Right renal cortex interstitium (tissue), 3 donors: Measurements from ENCODE around the gene RAB11FIP3. TPM values are rescaled to one million over a fixed set of nuclear protein-coding genes. Genes with fewer than 3 reads are reported as not detected.
"Not testable (repeated sequence)": the region's sequence is repeated elsewhere in the genome, so short reads cannot be mapped to it uniquely, and the experiment has no call there.

Experiments used
- DNase-seq, 3 donors: peaks; one replicate each; pipeline ENCODE4 v3.0.0-alpha.2; 2013; ENCODE audit warnings: low read depth in 3 of 3, low spot score in 2 of 3
- polyA plus RNA-seq, 3 donors: library from polyadenylated mRNA; unstranded; fragments of 120-200 nt; gene quantifications; one replicate each; pipeline ENCODE4 v1.2.1, GENCODE V29; 2013; ENCODE audit not compliant: insufficient read length in 3 of 3

Gene RAB11FIP3
- polyA plus RNA-seq, 3 donors = 65.2 to 95.2 (median 81.0) TPM

- no peak for DNase-seq
Measured at GRCh38 chr16:491220-491919, 65.9 kb downstream of the RAB11FIP3 start.

DNA sequence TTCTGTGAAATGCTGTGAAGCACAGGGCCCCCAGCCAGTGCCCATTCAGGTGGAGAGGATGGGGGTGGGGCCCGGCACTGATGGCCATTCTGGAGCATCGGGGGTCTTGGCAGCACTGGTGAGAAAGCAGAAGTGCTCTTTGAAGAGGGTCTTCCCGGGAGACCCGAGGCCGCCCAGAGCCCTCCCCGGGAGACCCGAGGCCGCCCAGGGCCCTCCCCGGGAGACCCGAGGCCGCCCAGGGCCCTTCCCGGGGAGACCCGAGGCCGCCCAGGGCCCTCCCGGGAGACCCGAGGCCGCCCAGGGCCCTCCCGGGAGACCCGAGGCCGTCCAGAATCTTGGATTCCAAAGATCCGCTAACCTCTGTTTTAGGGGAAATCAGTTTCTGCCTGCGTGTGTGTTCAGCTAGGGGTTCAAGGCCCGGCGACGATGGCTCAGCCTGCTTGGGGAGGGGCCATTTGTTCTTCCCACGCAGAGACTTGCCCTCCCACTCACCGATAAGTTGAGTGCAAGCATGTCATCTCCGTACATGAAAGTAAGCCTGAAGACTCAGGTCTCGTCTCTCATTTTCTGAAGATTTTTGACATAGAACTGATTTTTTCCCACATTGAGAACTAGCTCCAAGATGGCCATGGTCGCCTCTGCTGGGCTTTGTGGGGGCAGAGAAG lies 66.9 kb downstream of the RAB11FIP3 start:
- DNase-seq = no peak

GRCh38 chr16:494676-495075 lies 69.2 kb downstream of the RAB11FIP3 start:
- DNase-seq = not testable (repeated sequence)

DNA sequence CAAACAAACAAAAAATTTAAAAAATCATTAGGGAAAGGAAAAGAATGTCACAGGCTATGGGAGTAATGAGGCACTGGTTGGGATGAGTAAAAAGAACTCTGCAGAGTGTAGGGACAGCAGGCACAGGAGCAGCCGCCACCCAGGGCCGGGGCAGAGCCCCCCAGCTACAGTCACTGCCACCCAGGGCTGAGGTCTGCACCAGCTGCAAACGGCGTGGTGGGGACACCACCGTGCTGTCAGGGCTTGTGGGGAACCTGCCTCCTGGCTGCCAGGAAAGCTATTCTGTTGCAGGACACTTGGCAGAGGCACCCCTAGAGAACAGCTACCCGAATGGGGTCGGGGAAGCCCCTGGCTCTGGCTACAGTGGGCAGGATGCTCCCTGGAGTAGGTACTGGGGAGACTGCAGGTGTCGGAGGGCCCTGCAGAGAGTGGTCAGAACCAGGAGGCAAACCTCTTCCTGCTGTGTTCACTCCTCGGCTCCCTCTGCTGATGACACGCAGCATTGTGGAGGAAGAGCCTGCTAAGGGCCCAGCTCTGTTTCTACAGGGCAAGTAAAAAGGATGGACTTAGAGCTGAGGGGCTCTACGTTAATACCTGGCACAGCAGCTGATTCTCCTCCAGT lies 69.8 kb downstream of the RAB11FIP3 start:
- DNase-seq = no peak

- no peak for DNase-seq
Measured at GRCh38 chr16:496097-496886, 70.8 kb downstream of the RAB11FIP3 start.

DNA sequence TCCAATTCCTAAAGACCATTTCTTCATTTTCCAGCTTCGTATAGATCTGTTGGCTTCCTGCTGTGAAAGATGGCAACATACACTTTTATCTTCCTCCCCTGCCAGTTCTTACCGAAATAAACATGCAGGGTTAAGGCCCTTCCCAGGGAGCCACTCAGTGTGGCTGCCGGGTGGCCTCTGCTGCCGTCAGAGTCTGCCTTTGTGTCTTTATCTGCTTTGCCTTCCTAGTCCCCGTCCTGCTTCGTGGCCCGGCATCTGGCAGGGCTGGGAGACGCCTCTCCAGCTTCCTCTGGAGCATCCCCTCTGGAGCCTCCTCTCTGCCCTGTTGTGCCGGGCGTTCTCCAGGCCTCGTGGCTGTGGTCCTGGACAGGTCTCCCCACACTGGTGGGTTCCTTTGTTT lies 71.8 kb downstream of the RAB11FIP3 start:
- no peak for DNase-seq

DNA sequence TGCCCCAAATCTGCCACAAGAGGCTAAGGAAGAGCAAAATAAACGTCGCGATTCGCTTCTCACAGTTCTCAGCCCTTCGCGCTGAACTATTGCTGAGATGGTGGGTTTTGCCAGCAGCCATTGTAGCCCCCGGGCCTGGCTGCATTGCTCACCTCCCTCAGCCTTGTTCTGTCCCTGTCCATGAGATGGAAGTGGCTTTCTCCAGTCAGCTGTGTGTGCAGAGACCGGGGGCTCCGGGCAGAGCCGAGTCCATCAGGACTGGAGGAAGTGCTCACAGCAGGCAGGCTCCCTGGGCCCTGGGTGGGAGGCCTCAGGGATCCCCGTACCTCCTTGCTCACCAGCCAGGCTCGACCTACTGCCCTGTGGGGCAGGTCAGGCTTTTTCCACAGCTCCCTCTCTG lies 74.5 kb downstream of the RAB11FIP3 start:
- no peak for DNase-seq

- no peak for DNase-seq
Measured at GRCh38 chr16:500709-501108, 75.3 kb downstream of the RAB11FIP3 start.

- no peak for DNase-seq
Measured at GRCh38 chr16:502179-502943, 76.9 kb downstream of the RAB11FIP3 start.

- no peak for DNase-seq
Measured at GRCh38 chr16:503150-504071, 78.0 kb downstream of the RAB11FIP3 start.

DNA sequence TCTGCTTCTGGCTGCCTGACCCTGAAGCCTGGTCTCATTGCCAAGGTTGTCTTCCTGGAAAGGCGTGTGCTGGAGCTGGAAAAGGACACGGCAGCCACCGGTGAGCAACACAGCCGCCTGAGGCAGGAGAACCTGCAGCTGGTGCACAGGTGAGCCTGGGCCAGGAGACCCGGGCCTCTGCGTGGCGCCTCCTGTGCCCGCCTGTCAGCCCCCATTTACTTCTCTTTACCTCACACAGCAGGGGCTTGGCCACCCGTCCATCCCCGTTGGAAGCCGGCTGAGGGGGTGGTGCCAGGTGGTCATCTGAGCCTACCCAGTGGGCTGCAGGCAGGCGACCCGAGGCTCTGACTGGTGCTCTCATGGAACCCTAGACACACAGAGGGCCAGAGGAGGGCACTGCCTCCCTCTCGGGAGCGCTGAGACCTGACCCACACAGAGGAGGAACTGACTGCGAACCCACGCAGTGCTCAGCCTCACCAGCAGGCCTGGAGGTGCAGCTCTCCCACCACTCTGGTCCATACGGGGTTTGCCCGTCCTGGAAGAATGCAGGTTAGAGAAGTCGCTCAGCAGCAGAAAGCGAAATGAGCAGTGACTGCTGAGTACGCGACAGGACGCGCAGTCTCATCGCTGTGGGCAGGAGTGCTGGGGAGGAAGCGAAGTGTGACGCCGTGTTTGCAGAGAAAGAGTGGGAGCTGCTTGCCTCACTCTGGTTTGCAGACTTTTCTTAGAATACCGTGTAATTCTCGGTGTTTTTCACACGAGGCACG lies 80.2 kb downstream of the RAB11FIP3 start:
- no peak for DNase-seq

DNA sequence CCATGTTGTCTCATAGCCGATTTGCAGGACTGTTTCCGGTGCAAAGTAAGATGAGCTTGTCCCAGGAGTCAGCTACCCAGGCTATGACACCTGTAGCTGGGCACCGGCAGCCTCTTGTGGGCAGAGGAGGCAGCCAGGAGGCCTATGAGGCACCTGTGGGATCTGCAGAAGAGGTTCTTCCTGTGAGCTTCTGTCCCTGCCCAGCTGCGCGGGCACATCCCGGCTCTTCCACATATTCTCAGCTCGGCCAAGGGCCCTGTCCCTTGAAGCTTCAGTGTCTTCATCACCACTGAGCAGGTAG lies 80.7 kb downstream of the RAB11FIP3 start:
- no peak for DNase-seq

- not testable (repeated sequence) for DNase-seq
Measured at GRCh38 chr16:507527-507926, 82.1 kb downstream of the RAB11FIP3 start.

- DNase-seq = no peak
Measured at GRCh38 chr16:507996-508395, 82.5 kb downstream of the RAB11FIP3 start.

- DNase-seq = no peak
Measured at GRCh38 chr16:508884-509736, 83.7 kb downstream of the RAB11FIP3 start.

DNA sequence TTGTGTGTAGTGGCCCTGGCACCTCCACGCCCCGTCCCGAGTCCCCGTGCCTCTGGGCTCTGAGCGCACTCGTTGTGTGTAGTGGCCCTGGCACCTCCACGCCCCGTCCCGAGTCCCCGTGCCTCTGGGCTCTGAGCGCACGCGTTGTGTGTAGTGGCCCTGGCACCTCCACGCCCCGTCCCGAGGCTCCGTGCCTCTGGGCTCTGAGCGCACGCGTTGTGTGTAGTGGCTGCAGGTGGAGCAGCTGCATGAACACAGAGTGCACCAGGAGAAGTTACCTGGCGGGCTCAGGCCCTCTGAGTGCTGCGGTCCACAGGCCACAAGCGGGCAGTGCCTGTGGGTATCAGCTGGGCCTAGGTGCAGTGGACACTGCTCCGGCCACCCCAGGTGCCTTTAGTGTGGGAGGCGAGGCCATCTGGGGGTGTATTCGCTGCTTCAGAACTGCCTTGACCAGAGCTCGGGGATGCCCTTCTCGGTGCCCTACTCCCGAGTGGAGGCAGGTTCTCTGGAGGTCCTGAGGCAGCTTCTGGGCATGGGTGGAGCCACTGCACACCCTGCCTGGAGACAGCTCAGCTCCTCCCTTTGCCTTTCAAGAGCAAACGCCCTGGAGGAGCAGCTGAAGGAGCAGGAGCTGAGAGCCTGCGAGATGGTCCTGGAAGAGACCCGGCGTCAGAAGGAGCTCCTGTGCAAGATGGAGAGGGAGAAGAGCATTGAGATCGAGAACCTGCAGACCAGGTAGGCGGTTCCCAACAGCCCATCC lies 84.8 kb downstream of the RAB11FIP3 start:
- no peak for DNase-seq

- no peak for DNase-seq
Measured at GRCh38 chr16:512802-513201, 87.4 kb downstream of the RAB11FIP3 start.
